ENCODE data around the gene SIX5. TPM values are rescaled to one million over a fixed set of nuclear protein-coding genes. Genes with fewer than 3 reads are reported as not detected.

SIX5 gene
- total and polyA plus RNA-seq, 4 donors, result 2.7 to 9.9 (median 4.4) TPM

GRCh38 chr19:45789035-45789786, 20.2 kb upstream of the SIX5 start:
- Histone ChIP-seq H3K36me3 (ENCODE audit: control insufficient read depth in 4 of 4, insufficient read depth in 3 of 4, low read depth in 1 of 4, low read length in 3 of 4) (peaks cover 0 to 29% (median 7%) of the 10 kb centered on the region in 4 donors), H3K9ac (ENCODE audit: low read depth in 1 of 2, low read length in 2 of 2) (no peak overlapping the region), H3K27ac (ENCODE audit: low read depth in 1 of 2, low read length in 2 of 2) (no peak overlapping the region), H3K9me3 (ENCODE audit: control insufficient read depth in 4 of 4, low read length in 3 of 4) (no peaks in the 10 kb centered on the region), H3K4me3 (ENCODE audit: low read depth in 1 of 3, low read length in 3 of 3) (no peak overlapping the region), H3K27me3 (ENCODE audit: control insufficient read depth in 4 of 4, insufficient read depth in 4 of 4, low read length in 3 of 4) (no peaks in the 10 kb centered on the region), H3K4me1 (ENCODE audit: control insufficient read depth in 4 of 4, insufficient read depth in 4 of 4, low read length in 3 of 4) (peaks cover 0 to 14% (median 13%) of the 10 kb centered on the region in 4 donors)
- 96% methylated on average over 15 of the region's 15 CpGs for WGBS
- no peak for TF ChIP-seq RAD21 (IDR thresholded peaks at IDR 0.05)
- no peak for TF ChIP-seq FOXA1 (IDR thresholded peaks at IDR 0.05)
- TF ChIP-seq, protein P1, sequence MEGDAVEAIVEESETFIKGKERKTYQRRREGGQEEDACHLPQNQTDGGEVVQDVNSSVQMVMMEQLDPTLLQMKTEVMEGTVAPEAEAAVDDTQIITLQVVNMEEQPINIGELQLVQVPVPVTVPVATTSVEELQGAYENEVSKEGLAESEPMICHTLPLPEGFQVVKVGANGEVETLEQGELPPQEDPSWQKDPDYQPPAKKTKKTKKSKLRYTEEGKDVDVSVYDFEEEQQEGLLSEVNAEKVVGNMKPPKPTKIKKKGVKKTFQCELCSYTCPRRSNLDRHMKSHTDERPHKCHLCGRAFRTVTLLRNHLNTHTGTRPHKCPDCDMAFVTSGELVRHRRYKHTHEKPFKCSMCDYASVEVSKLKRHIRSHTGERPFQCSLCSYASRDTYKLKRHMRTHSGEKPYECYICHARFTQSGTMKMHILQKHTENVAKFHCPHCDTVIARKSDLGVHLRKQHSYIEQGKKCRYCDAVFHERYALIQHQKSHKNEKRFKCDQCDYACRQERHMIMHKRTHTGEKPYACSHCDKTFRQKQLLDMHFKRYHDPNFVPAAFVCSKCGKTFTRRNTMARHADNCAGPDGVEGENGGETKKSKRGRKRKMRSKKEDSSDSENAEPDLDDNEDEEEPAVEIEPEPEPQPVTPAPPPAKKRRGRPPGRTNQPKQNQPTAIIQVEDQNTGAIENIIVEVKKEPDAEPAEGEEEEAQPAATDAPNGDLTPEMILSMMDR (IDR thresholded peaks at IDR 0.05; ENCODE audit: low read depth, low read length, missing input control), result no peak
- no peak for TF ChIP-seq JUND (IDR thresholded peaks at IDR 0.05)
- DNase-seq (ENCODE audit: low spot score), result no peak

DNA sequence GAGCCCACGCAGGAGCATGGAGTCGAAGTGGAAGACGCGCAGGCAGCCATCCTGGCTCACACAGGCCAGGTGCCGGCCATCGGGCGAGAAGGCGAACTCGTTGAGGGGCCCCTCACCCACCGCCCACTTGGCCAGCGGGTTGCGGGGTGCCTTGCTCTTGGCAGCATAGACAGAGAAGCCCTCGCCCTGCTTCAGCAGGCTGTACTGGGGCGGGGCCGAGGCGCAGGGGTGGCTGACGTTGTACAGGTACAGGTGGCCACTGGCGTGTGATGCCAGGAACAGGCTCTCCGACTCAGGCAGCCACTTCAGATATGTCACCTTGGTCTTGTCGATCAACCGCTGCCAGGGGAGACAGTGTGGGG, 17.5 kb upstream of the SIX5 start:
- H3K9me3 ChIP-seq (ENCODE audit: control insufficient read depth in 4 of 4, low read length in 3 of 4), result no peaks in the 10 kb centered on the region
- no peak overlapping the region for H3K4me3 ChIP-seq (ENCODE audit: low read depth in 1 of 3, low read length in 3 of 3)
- 97% methylated on average over 21 of the region's 21 CpGs for WGBS
- no peak overlapping the region for H3K27ac ChIP-seq (ENCODE audit: low read depth in 1 of 2, low read length in 2 of 2)
- no peaks in the 10 kb centered on the region for H3K27me3 ChIP-seq (ENCODE audit: control insufficient read depth in 4 of 4, insufficient read depth in 4 of 4, low read length in 3 of 4)
- peaks cover 0 to 29% (median 7%) of the 10 kb centered on the region in 4 donors for H3K36me3 ChIP-seq (ENCODE audit: control insufficient read depth in 4 of 4, insufficient read depth in 3 of 4, low read depth in 1 of 4, low read length in 3 of 4)
- no peak overlapping the region for H3K9ac ChIP-seq (ENCODE audit: low read depth in 1 of 2, low read length in 2 of 2)
- H3K4me1 ChIP-seq (ENCODE audit: control insufficient read depth in 4 of 4, insufficient read depth in 4 of 4, low read length in 3 of 4), result peaks cover 3 to 6% (median 5%) of the 10 kb centered on the region in 4 donors
- DNase-seq (ENCODE audit: low spot score), result no peak
- no peak for TF ChIP-seq ZBTB33 (IDR thresholded peaks at IDR 0.05)
- no peak for TF ChIP-seq HNF4G (IDR thresholded peaks at IDR 0.05)
- TF ChIP-seq EGR1 (IDR thresholded peaks at IDR 0.05; ENCODE audit: low read depth in 2 of 2), result no peak
- TF ChIP-seq HNF4A (conservative IDR thresholded peaks at IDR 0.05), result no peak
- TF ChIP-seq RXRA (IDR thresholded peaks at IDR 0.05), result no peak
- TF ChIP-seq JUND (IDR thresholded peaks at IDR 0.05), result no peak
- no peak for TF ChIP-seq ATF3 (IDR thresholded peaks at IDR 0.05)
- TF ChIP-seq, protein P1 (IDR thresholded peaks at IDR 0.05; ENCODE audit: low read depth, low read length, missing input control), result no peak
- no peak for TF ChIP-seq YY1 (IDR thresholded peaks at IDR 0.05)
- TF ChIP-seq REST (IDR thresholded peaks at IDR 0.05), result no peak
- TF ChIP-seq RAD21 (IDR thresholded peaks at IDR 0.05), result no peak
- no peak for TF ChIP-seq NR2F2 (IDR thresholded peaks at IDR 0.05)
- TF ChIP-seq MAX (IDR thresholded peaks at IDR 0.05), result no peak
- TF ChIP-seq TAF1 (conservative IDR thresholded peaks at IDR 0.05), result no peak
- no peak for TF ChIP-seq GABPA (IDR thresholded peaks at IDR 0.05 in 1 of 2, conservative IDR thresholded peaks at IDR 0.05 in 1 of 2)
- no peak for TF ChIP-seq FOXA1 (IDR thresholded peaks at IDR 0.05)

Measured in liver (tissue), 9 donors.